Neuron (in vitro differentiated cells): Measurements from ENCODE around the gene PIWIL4.

Experiments used
- H2AFZ ChIP-seq: one replicate; pipeline ENCODE4 v1.6.1; 2013; ENCODE audit warnings: low read depth, mild to moderate bottlenecking, inconsistent platforms, low read length, moderate library complexity
- H3K27me3 ChIP-seq: one replicate; pipeline ENCODE4 v1.6.1; 2013; ENCODE audit warnings: low read length; ENCODE audit not compliant: insufficient read depth
- H3K36me3 ChIP-seq: one replicate; pipeline ENCODE4 v1.6.1; 2013; ENCODE audit warnings: low read length; ENCODE audit not compliant: insufficient read depth
- H3K4me1 ChIP-seq: one replicate; pipeline ENCODE4 v1.6.1; 2013; ENCODE audit warnings: low read length; ENCODE audit not compliant: insufficient read depth
- H3K4me3 ChIP-seq: 2 replicates; pipeline ENCODE4 v1.5.1; 2013; ENCODE audit warnings: mild to moderate bottlenecking, low read length, moderate library complexity
- H3K9me3 ChIP-seq: one replicate; pipeline ENCODE4 v1.6.1; 2013; ENCODE audit warnings: low read length

Gene PIWIL4

GRCh38 chr11:94655956-94656355, 88.8 kb downstream of the PIWIL4 start:
- H3K4me3 ChIP-seq, result no peak overlapping the region
- no peak overlapping the region for H2AFZ ChIP-seq
- H3K9me3 ChIP-seq, result peaks cover 3% of the 10 kb centered on the region
- H3K4me1 ChIP-seq, result no peaks in the 10 kb centered on the region
- H3K27me3 ChIP-seq, result no peaks in the 10 kb centered on the region
- no peaks in the 10 kb centered on the region for H3K36me3 ChIP-seq

GRCh38 chr11:94656968-94657367, 89.8 kb downstream of the PIWIL4 start:
- Histone ChIP-seq H3K4me1 (no peaks in the 10 kb centered on the region), H3K36me3 (no peaks in the 10 kb centered on the region), H2AFZ (no peak overlapping the region), H3K9me3 (peaks cover 4% of the 10 kb centered on the region), H3K4me3 (no peak overlapping the region), H3K27me3 (no peaks in the 10 kb centered on the region)

DNA sequence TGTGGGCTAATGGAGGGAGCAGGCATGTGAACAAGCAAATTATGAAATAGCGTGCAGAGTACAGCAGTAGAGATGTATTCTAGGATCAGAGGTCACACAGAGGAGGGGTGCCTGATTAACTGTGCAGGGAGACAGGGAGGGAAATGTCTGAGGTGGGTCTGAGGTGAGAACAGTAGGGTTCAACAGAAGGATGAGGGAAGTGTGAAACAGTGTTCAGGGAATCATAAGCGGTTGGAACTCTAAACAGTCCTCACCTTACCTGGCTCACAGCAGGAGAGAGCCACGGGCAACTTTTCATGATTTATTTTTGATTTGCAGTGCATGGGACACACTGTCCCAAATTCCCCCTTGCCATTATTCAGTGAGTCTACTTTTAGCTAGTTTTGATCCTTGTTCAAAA, 90.5 kb downstream of the PIWIL4 start:
- Histone ChIP-seq H3K27me3 (no peaks in the 10 kb centered on the region), H3K4me1 (no peaks in the 10 kb centered on the region), H3K36me3 (no peaks in the 10 kb centered on the region)

GRCh38 chr11:94658386-94658785, 91.2 kb downstream of the PIWIL4 start:
- no peaks in the 10 kb centered on the region for H3K27me3 ChIP-seq
- no peak overlapping the region for H3K4me3 ChIP-seq
- no peaks in the 10 kb centered on the region for H3K36me3 ChIP-seq
- no peaks in the 10 kb centered on the region for H3K4me1 ChIP-seq
- no peak overlapping the region for H2AFZ ChIP-seq
- H3K9me3 ChIP-seq, result peaks cover 4% of the 10 kb centered on the region

More for the DNA sequence above, 90.5 kb downstream of the PIWIL4 start:
- Histone ChIP-seq H2AFZ (no peak overlapping the region), H3K9me3 (peaks cover 2% of the 10 kb centered on the region), H3K4me3 (no peak overlapping the region)

GRCh38 chr11:94658888-94659287, 91.7 kb downstream of the PIWIL4 start:
- H3K4me1 ChIP-seq, result no peaks in the 10 kb centered on the region
- no peaks in the 10 kb centered on the region for H3K36me3 ChIP-seq
- no peaks in the 10 kb centered on the region for H3K27me3 ChIP-seq
- H3K4me3 ChIP-seq, result no peak overlapping the region
- peaks cover 4% of the 10 kb centered on the region for H3K9me3 ChIP-seq
- H2AFZ ChIP-seq, result no peak overlapping the region

DNA sequence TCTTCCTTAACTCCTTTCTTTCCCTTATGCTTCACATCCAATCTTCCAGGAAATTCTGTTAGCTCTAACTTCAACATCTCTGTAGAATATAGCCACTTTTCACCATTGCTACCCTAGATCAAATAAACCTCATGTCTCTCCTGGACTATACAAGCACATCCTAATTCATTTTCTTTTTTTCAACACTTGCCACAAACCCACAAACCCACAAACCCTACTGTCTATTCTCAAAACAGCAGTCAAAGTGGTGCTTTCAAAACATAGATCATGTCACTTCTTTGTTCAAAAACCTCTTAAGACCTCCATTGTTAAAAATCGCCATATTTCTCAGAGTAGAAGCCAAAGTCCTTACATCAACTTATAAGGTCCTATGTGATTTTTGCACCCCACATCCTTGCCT, 94.3 kb downstream of the PIWIL4 start:
- H3K4me1 ChIP-seq, result no peaks in the 10 kb centered on the region
- no peak overlapping the region for H3K4me3 ChIP-seq
- H3K9me3 ChIP-seq, result peaks cover 4% of the 10 kb centered on the region
- H3K27me3 ChIP-seq, result no peaks in the 10 kb centered on the region
- no peaks in the 10 kb centered on the region for H3K36me3 ChIP-seq
- no peak overlapping the region for H2AFZ ChIP-seq

DNA sequence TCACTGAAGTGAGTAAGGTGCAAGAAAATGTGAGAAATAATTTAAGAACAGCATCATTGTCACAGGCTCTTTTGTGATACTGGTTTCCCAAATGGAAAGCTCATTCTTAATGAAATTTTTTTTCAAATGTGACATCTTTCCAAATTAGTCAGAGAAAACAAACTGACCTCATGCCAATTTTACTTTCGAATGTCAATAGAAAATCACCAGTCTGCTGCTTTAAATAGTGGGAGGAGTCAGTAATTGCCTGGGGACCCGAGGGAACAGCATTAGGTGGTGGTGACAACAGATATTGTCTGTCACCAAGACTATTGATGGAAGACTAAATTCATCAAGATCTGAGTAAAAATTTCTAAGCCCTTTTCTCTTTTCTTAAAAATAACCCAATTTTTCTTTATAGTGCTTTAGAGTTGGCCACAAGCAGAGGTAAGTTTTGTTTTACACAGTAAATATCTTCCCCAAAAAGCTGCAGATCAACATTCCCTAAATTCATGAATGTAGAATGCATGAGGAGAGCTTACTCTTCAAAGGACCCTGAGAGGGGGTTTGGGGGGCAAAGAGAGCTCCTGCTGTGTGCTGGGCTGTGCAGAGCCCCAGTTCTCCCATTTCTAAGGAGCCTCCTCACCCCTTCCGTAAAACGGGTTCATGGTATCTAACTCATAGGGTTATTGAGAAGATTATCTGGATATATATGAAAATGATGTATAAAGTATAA, 95.1 kb downstream of the PIWIL4 start:
- Histone ChIP-seq H3K4me3 (no peak overlapping the region), H3K4me1 (no peaks in the 10 kb centered on the region), H2AFZ (no peak overlapping the region), H3K9me3 (peaks cover 4% of the 10 kb centered on the region), H3K36me3 (no peaks in the 10 kb centered on the region), H3K27me3 (no peaks in the 10 kb centered on the region)

- Histone ChIP-seq H2AFZ (no peak overlapping the region), H3K4me1 (no peaks in the 10 kb centered on the region), H3K4me3 (no peak overlapping the region), H3K36me3 (no peaks in the 10 kb centered on the region), H3K9me3 (peaks cover 4% of the 10 kb centered on the region), H3K27me3 (no peaks in the 10 kb centered on the region)
Observed at GRCh38 chr11:94662846-94663390, 95.8 kb downstream of the PIWIL4 start.

DNA sequence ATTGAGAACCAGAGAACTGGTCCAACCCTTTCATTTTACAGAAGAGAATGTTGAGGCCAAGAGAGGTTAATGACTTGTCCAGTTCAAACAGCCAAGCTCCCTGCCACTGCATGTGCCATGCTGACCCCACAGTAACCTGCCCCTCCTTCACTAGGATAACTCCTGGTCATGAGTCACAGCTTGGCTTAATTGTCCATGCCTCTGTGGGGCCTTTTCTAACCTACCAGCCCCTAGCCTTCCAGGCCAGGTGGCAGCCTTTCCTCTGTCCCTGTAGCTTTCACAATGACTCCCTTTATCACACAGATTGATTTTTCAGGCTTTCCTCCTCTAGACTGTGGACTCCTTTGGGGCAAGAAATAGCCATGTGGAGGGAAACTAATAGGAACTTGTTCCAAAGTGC, 97.2 kb downstream of the PIWIL4 start:
- no peaks in the 10 kb centered on the region for H3K4me1 ChIP-seq
- H3K4me3 ChIP-seq, result no peak overlapping the region
- peaks cover 4% of the 10 kb centered on the region for H3K9me3 ChIP-seq
- no peaks in the 10 kb centered on the region for H3K27me3 ChIP-seq
- no peak overlapping the region for H2AFZ ChIP-seq
- H3K36me3 ChIP-seq, result no peaks in the 10 kb centered on the region

DNA sequence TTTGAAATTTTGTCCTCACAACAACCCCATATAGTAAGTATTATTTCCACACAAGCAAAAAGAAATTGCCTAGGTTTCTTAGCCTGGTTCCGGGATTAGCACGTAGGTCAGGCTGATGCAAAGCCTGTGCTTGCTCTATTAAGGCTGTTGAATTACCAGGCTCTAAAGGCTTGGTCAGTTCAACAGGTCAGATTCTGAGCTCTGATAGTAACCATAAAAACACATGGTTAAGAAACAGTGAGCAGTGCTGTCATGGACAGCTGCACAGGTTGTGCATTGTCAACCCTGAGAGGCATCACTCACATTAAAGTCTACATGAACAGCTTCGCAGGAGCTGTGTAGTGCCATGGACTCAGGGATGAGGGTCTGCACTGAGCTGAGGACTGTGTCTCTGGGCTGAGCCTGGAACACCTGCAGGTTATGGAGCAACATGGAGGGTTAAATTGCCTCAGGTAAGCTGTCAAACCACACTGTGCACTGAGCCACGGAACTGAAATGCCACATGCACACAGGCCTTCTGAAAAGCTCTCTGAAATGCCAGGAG, 98.0 kb downstream of the PIWIL4 start:
- no peak overlapping the region for H2AFZ ChIP-seq
- H3K4me1 ChIP-seq, result no peaks in the 10 kb centered on the region
- H3K9me3 ChIP-seq, result peaks cover 4% of the 10 kb centered on the region
- H3K4me3 ChIP-seq, result no peak overlapping the region
- no peaks in the 10 kb centered on the region for H3K36me3 ChIP-seq
- no peaks in the 10 kb centered on the region for H3K27me3 ChIP-seq

DNA sequence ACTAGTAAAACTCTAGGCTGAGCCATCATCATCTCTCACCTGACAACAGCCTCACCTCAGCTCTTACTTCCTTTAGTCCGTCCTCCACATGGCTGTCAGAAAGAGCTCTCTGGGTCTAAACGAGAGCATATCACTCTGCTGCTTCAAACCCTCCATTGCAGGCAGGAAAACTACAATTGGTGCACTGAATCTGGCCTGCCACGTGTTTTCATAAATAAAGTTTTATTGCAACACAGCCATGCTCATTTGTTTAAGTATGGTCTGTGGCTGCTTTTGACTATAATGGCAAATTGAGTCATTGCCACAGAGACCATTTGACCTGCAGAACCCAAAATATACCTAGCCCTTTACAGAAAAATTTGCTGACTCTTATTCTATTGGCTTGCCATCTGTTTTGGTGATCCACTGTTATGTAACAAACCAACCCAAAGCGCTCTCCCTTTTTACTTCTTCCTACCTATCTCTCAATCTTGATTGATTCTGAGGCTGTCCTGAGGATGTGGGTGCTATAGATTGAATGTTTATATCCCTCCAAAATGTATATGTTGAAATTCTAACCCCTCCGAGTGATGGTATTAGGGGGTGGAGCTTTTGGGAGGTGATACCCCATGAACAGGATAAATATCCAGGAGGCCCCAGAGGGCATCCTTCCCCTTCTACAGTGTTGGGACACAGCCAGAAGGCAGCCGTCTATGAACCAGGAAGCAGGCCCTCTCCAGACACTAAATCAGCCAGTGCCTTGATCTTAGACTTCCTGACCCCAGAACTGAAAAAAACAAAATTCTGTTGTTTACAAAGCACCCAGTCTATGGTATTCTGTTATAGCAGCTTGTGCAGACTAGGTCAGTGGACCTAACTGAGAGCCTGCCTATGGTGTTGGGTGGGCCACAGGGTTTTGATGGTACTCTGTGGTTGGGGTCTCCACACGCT, 99.9 kb downstream of the PIWIL4 start:
- no peak overlapping the region for H3K4me3 ChIP-seq
- no peaks in the 10 kb centered on the region for H3K4me1 ChIP-seq
- H2AFZ ChIP-seq, result no peak overlapping the region

DNA sequence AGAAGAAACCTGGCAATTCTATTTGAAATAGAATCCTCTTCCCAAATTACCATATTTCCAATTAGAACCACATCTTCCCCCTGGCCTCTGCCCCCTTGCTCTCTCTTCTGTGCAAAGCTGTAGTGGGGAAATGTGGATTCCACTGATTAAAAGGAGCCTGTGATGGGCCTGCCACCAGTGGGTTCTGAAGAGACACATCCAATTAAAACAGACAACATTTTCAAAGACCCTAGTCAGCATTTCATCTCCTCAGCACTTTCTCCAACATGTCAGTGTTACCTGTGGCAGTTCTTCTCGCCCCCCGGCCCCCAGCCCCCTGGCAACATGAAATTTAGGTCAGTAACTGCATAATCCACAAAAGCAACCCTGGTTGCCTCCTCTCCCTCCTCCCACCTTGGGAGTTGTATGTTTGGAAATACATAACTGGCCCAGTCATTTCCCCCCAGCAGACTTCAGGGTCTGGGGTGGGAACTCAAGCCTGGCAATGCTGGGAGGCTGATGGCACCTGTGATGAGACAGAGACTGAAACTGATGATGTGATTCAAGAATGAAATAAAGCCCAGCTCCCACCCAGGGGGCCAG, 101.1 kb downstream of the PIWIL4 start:
- H3K4me1 ChIP-seq, result no peaks in the 10 kb centered on the region
- no peak overlapping the region for H2AFZ ChIP-seq
- no peaks in the 10 kb centered on the region for H3K27me3 ChIP-seq

More for the DNA sequence above, 99.9 kb downstream of the PIWIL4 start:
- H3K9me3 ChIP-seq, result peaks cover 4% of the 10 kb centered on the region
- H3K36me3 ChIP-seq, result no peaks in the 10 kb centered on the region
- no peaks in the 10 kb centered on the region for H3K27me3 ChIP-seq

DNA sequence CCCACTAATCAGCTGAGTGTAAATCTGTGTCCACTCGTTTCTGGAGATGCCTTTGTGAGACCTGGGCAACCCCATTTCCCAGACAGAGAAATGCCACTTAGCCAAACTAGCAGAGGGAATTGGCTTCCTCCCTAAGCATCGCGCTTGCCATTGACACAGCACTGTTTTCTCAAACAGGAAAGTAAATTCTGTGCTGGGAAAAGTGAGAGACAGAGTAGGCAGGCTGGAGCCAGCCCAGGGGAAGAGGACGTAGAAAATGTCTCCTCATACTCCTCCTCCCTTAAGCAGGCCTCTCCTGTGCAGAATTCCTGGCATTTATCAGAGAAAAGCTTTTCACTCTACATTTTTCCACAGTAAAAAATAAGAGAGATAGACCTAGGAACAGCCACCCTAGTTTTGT, 101.9 kb downstream of the PIWIL4 start:
- Histone ChIP-seq H3K27me3 (no peaks in the 10 kb centered on the region), H3K9me3 (peaks cover 7% of the 10 kb centered on the region), H3K4me1 (no peaks in the 10 kb centered on the region), H2AFZ (no peak overlapping the region), H3K36me3 (no peaks in the 10 kb centered on the region), H3K4me3 (no peak overlapping the region)

More for the DNA sequence above, 101.1 kb downstream of the PIWIL4 start:
- Histone ChIP-seq H3K36me3 (no peaks in the 10 kb centered on the region), H3K9me3 (peaks cover 9% of the 10 kb centered on the region), H3K4me3 (no peak overlapping the region)
